Jurkat, Clone E6-1 (cell line): ENCODE results near the gene CEP104. TPM values are rescaled to one million over a fixed set of nuclear protein-coding genes. Genes with fewer than 3 reads are reported as not detected.

Experiments
- DNase-seq: peaks from one replicate; pipeline ENCODE4 v3.0.0-alpha.2; 2011; ENCODE audit warnings: low read depth, low spot score
- H3K4me3 ChIP-seq: 2 replicates; pipeline ENCODE4 v1.5.1; 2011; ENCODE audit warnings: mild to moderate bottlenecking, low read length, control low read depth, moderate library complexity
- polyA plus RNA-seq: library from polyadenylated mRNA; unstranded; fragments of >200 nt; gene quantifications from one replicate; pipeline ENCODE4 v1.2.1, GENCODE V29; 2012; ENCODE audit warnings: missing spikeins; ENCODE audit not compliant: insufficient read length, insufficient read depth

Gene CEP104
- 55.5 TPM for polyA plus RNA-seq

- peak within 1 kb of the TSS; percentile 84 for H3K4me3 ChIP-seq
- DNase-seq = peak; percentile 98
Observed at GRCh38 chr1:3856923-3857790, at the start of gene CEP104, which contains the start of gene DFFB. Gene CEP104, minus strand, starts transcription at chr1:3857211. Its CDS starts 4,804 bp downstream, at chr1:3852407. Gene DFFB, plus strand, starts transcription at chr1:3857476. Its CDS starts 128 bp downstream, at chr1:3857604.

DNA sequence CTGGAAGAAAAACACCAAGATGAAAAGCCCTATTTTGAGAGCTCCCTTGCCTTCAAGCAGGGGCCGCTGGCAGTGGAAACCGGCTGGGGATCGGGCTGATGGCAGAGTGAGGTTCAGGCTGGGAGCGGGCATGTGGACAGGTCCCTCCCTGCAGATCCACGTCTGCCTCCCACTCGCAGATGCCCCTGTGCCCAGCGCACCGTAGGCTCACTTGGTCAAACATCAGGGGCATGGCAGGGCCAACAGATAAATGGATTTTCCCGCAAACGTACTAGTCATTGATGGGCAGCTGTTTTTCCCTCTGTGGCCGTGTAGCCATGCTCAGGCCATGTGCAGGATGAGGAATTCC, 49.6 kb upstream of the CEP104 start:
- no peak for DNase-seq
- H3K4me3 ChIP-seq = no peak overlapping the region

- DNase-seq = peak; percentile 61
- peak overlapping the region; percentile 11; the same call in 1 of the 2 replicates for H3K4me3 ChIP-seq
Observed at GRCh38 chr1:3905953-3906671, 49.1 kb upstream of the CEP104 start.

GRCh38 chr1:3905266-3905952, 48.4 kb upstream of the CEP104 start:
- H3K4me3 ChIP-seq = no peak overlapping the region
- DNase-seq = no peak

DNA sequence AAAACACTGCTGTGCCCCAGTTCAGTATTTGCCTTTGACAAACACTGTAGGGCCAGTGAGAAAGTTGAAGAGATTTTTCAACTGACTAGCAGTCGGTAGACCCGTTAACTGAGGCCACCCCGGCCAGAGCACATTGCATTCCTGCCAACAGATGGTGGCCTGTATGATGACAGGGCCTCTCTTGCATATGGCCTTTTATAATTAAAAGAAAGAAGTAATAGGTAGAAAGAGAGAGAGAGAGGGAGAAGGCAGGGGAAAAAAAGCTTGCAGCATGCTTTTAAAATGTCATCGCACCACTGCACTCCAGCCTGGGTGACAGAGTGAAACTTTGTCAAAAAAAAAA, 47.8 kb upstream of the CEP104 start:
- no peak for DNase-seq
- no peak overlapping the region for H3K4me3 ChIP-seq

DNA sequence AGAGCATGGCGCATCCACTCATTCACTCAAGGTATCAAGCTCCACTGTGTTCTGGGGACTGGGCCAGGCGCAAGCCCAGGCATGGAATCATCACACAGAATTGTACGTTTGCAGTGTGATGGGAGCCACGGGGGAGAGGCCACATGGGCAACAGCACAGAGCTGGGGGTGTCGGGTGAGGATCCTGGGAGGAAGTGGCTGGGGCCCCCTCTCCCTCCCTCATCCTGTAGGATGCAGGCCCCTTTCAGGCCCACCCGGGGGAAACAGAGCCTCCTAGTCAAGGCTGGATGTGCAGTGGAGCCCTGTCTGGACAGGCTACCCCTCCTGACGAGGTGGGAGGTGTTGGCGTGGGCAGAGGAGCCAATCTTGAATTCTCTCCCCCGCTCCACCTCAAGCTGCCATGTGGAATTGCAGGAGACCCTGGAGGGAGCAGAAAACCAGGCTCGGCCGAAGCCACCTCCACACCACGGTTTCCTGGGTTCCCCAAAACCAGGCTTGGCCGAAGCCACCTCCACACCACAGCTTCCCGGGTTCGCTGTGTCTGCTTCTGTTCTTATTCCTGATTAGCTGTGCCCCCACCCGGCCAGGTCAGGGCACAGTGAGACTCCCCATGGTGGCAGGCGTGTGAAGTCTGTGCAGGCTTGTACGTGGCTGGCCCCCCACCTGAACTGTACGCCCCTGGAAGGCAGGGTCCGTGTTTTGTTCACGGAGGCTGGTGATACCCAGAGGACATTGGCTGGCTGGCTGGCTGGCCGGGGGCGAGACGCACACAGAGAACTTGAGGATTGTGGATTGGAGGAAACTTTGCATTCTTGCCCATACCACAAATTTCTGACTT, 47.2 kb upstream of the CEP104 start:
- DNase-seq = no peak
- H3K4me3 ChIP-seq = peak overlapping the region; percentile 17

DNA sequence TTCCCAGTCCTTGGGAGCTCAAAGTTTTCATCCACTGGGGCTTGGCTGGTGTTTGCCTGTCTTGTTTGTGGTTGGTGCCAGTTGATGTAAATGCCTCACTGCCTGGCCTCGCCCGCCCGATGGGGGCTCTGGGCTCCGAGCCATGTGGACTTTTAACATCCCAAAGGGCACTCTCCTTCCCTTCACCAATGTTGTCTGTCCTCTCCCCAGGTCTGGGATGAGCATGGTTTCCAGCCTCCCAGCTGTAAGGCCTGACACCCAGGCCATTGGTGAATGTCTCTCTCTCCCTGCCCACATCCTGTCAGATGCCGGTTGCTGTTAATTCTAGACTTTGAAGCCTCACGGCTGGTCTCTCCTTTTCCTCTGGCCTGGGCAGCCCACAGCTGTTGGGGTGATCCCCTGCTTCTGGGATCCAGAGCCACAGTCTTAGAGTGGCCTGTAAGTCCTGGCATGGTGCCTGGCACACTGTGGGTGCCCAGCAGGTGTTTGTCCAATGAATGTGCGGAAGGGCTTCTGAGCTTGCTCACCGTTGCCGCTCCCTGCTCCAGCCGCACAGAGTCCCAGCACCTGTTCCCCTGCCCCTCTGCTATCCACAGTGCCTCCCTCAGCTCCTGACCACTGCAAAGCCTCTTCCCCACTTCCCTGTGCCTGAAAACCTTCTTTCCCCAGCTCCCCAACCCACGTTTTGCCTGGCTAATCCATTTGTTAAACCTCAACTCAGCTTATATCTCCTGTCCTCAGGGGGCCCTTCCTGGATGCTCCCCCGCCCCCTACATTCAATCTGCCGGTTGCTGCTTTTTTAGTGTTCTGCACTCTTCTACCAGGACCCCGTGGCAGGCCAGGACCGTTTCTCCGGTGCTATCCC, 46.4 kb upstream of the CEP104 start:
- peak overlapping the region; percentile 17 for H3K4me3 ChIP-seq
- peak; percentile 67 for DNase-seq

- H3K4me3 ChIP-seq = peak overlapping the region; percentile 17
- DNase-seq = peak; percentile 71
Observed at GRCh38 chr1:3902571-3903091, 45.6 kb upstream of the CEP104 start.

DNA sequence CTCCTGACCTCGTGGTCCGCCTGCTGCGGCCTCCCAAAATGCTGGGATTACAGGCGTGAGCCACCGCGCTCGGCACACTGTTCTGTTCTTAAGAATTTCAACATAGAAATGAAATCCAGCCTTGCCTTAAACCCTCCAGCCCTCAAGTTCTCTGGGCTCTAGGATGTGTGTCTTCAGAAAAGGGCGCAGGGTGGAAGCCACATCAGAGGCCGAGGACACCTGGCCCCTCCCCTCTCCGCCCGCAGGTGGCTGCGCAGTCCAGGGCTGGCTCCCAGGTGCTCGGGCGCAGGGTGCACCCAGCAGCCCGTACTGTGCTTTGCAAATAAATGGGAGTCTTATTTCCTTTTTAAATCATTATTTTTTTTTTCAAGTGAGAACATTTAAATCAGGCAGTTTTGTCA, 45.1 kb upstream of the CEP104 start:
- peak; percentile 88 for DNase-seq
- H3K4me3 ChIP-seq = peak overlapping the region; percentile 17

DNA sequence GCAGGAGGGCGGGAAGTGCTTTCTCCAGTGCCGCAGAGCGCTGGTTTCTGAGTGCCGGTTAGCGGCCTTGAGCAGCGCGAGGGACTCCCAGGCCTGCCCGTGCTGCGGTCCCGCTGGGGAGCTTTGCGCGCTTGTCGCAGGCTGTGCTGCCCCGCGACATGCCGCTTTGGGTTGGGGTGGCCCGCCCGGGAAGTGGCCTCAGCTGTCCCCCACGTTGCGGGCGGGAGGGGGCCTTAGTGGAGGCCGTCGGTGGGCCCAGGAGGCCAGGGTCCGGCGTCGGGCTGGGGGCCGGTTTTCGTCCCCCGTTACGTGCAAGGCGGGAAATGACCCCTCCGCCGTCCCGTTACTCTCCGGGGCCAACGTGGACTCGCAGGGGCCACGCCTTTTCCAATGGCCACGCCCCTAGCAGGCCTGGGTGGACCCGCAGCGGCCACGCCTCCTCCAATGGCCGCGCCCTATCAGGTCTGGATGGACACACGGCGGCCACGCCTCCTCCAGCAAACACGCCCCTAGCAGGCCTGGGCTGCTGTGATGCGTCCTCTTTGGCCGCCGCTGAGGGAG, 44.0 kb upstream of the CEP104 start:
- peak overlapping the region; percentile 80 for H3K4me3 ChIP-seq
- no peak for DNase-seq

- peak; percentile 99 for DNase-seq
- H3K4me3 ChIP-seq = peak within 1 kb of the TSS; percentile 80
Observed at GRCh38 chr1:3900150-3900968, 43.3 kb upstream of the CEP104 start, which contains the start of gene C1orf174. Gene C1orf174, minus strand, starts transcription at chr1:3900272. Its CDS starts 86 bp downstream, at chr1:3900186.

GRCh38 chr1:3899754-3900149, 42.7 kb upstream of the CEP104 start:
- no peak for DNase-seq
- H3K4me3 ChIP-seq = peak overlapping the region; percentile 80

DNA sequence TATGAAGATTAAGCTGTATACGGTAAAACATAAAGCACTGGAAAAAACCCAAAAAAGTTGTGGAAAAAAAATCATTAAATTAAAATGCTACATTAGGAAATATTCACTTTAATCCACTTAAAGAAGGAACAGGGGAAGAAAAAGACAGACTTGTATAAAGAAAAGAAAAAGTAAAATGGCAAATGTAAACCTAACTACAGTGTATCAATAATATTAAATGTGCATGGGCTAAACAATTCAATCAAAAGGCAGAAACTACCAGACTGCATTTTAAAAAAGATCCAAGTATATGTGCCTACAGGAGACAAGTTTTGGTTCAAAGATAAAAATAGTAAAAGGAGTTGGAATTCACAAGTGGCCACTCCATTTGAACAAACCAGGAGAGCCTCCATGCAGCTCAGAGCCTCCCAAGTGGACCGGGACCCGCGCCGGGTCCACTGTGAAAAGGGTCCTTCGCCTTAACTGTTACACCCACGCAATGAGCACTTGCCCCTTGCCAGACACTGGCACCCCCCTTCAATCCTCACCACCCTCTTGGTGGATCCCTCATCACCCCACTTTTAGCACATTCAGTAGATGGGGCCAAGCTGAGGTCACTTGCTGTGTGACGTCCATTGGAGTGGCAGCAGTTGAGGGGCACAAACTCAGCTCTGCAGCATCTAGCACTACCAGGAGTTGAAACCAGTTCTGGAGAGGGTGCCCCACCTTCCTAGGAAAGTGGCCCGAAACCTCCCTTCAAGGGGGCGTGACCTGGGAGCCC, 42.2 kb upstream of the CEP104 start:
- peak overlapping the region; percentile 80 for H3K4me3 ChIP-seq
- no peak for DNase-seq

- no peak overlapping the region for H3K4me3 ChIP-seq
Observed at GRCh38 chr1:3898475-3898735, 41.4 kb upstream of the CEP104 start.

GRCh38 chr1:3896396-3897000, 39.5 kb upstream of the CEP104 start:
- no peak for DNase-seq
- no peak overlapping the region for H3K4me3 ChIP-seq

More at GRCh38 chr1:3898475-3898735, 41.4 kb upstream of the CEP104 start:
- DNase-seq = no peak

DNA sequence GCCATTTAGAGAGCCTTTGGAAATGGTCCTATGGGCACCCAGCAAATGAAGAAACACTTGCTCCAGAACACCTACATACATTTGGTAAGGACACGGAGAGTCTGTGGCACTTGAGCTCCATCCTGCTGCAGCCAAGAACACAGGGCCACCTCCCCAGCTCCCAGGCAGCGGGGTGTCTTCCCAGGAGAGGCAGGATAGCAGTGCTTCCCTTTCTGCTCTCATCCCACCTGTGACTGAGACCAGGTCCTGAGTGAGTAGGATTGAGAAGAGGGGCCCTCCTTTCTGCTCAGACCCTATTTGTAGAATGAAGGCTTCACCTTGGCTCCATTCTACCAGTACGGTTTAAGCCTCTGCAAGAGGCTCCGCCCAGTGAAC, 38.9 kb upstream of the CEP104 start:
- no peak overlapping the region for H3K4me3 ChIP-seq
- DNase-seq = no peak
